Adrenal gland (tissue), 5 donors: ENCODE measurements around the gene SHE.

Experiments used
- POLR2A ChIP-seq, 2 donors: fragments of 450-650 bp; IDR thresholded peaks; one replicate each; pipeline ENCODE4 v1.6.1; 2017; ENCODE audit warnings: antibody characterized with exemption in 2 of 2, mild to moderate bottlenecking in 2 of 2, moderate library complexity in 1 of 2
- TF ChIP-seq, protein P1 (sequence below), 6 experiments: fragments of 450-650 bp in 4 of 6; fragments of 200-600 bp in 2 of 6; sonication (generic) in 1 of 6; IDR thresholded peaks; 1 replicate in 5 of 6; 2 replicates in 1 of 6; pipeline versions ENCODE4 v1.5.1 to v1.8.0; 2016 to 2021; ENCODE audit warnings: antibody characterized with exemption in 6 of 6, mild to moderate bottlenecking in 2 of 6, moderate library complexity in 1 of 6
- donor health status: DM: no; HTN: no; CAD: no.

DNA sequence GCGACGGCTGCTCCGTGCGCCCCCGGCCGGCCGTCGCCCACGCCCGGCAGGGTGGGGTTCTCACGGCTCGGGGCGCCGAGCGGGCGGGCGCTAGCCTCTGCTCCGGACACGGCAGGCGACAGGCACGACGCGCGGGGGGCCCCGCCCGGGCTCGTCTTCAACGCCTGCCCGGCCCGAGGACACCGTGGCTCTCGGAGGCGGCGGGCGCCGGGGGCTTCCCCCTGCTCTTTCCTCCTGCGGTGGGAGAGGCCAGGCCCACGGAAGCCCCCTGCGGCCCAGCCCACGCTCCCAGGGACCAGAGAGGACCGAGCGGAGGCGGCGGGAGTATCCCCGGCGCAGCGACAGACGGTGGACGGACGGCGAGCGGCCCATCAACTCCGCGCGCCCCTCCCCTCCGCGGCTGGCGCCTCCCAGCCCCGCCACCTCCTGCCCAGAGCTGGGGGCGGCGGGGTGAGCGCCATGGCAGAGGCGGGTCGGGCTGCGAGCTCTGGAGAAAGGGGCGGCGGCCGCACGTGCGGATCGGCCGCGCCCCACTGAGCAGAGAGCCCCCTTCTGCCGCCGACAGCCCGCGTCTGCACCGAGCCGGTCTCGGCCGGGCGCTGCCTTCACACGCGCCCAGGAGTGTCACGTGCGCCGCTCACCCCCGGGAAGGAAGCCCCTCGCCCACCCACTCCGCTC is at the start of gene SHE, which contains the start of gene TDRD10:
- TF ChIP-seq, protein P1, sequence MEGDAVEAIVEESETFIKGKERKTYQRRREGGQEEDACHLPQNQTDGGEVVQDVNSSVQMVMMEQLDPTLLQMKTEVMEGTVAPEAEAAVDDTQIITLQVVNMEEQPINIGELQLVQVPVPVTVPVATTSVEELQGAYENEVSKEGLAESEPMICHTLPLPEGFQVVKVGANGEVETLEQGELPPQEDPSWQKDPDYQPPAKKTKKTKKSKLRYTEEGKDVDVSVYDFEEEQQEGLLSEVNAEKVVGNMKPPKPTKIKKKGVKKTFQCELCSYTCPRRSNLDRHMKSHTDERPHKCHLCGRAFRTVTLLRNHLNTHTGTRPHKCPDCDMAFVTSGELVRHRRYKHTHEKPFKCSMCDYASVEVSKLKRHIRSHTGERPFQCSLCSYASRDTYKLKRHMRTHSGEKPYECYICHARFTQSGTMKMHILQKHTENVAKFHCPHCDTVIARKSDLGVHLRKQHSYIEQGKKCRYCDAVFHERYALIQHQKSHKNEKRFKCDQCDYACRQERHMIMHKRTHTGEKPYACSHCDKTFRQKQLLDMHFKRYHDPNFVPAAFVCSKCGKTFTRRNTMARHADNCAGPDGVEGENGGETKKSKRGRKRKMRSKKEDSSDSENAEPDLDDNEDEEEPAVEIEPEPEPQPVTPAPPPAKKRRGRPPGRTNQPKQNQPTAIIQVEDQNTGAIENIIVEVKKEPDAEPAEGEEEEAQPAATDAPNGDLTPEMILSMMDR (IDR thresholded peaks at IDR 0.05) = no peak
- no peak for TF ChIP-seq POLR2A (IDR thresholded peaks at IDR 0.05)
